ENCODE results near the gene ITSN2.

- TF ChIP-seq YY1 (IDR thresholded peaks at IDR 0.05) (peak; percentile 49), REST (IDR thresholded peaks at IDR 0.05) (no peak), ZBTB33 (IDR thresholded peaks at IDR 0.05) (no peak), CTCF (IDR thresholded peaks at IDR 0.05; ENCODE audit: low read depth, low read length, missing input control) (no peak), RAD21 (IDR thresholded peaks at IDR 0.05) (peak; percentile 23), FOXA1 (IDR thresholded peaks at IDR 0.05) (no peak), TAF1 (conservative IDR thresholded peaks at IDR 0.05) (no peak), MAX (IDR thresholded peaks at IDR 0.05) (no peak), GABPA (IDR thresholded peaks at IDR 0.05 in 1 of 2, conservative IDR thresholded peaks at IDR 0.05 in 1 of 2) (no peak), SP1 (IDR thresholded peaks at IDR 0.05) (peak; percentile 48), FOXA2 (IDR thresholded peaks at IDR 0.05) (no peak), JUND (IDR thresholded peaks at IDR 0.05) (peak; percentile 59 to 63), NR2F2 (IDR thresholded peaks at IDR 0.05) (peak; percentile 12), HNF4A (conservative IDR thresholded peaks at IDR 0.05) (peak; percentile 60 to 71)
These were observed 26.1 kb downstream of the ITSN2 start for GRCh38 chr2:24334245-24334633.
